Loucy (cell line): ENCODE data around the gene PLA2G12A.

ENCODE experiments used
- H2AFZ ChIP-seq: fragments of 200-600 bp; sonication (generic); 2 replicates; pipeline ENCODE4 v1.6.0; 2016; ENCODE audit warnings: antibody characterized with exemption, mild to moderate bottlenecking, low read length, moderate library complexity
- H3F3A ChIP-seq: fragments of 200-600 bp; 2 replicates; pipeline ENCODE4 v1.6.0; 2016; ENCODE audit warnings: antibody characterized with exemption, low read depth, mild to moderate bottlenecking
- H3K27me3 ChIP-seq: fragments of 200-600 bp; sonication (generic); 2 replicates; pipeline ENCODE4 v1.6.1; 2014; ENCODE audit warnings: low read length, mild to moderate bottlenecking; ENCODE audit not compliant: insufficient read depth, poor library complexity, severe bottlenecking
- H3K36me3 ChIP-seq: fragments of 200-600 bp; sonication (generic); 2 replicates; pipeline ENCODE4 v1.6.1; 2016; ENCODE audit warnings: low read length; ENCODE audit not compliant: insufficient read depth
- H3K4me1 ChIP-seq: fragments of 200-600 bp; sonication (generic); 2 replicates; pipeline ENCODE4 v1.5.1; 2014; ENCODE audit warnings: low read length, mild to moderate bottlenecking; ENCODE audit not compliant: insufficient read depth, poor library complexity, severe bottlenecking
- H3K4me2 ChIP-seq: fragments of 200-600 bp; sonication (generic); 2 replicates; pipeline ENCODE4 v1.6.0; 2014; ENCODE audit warnings: antibody characterized with exemption, low read length, low read depth, mild to moderate bottlenecking; ENCODE audit not compliant: poor library complexity, severe bottlenecking
- H3K4me3 ChIP-seq: fragments of 200-600 bp; sonication (generic); 2 replicates; pipeline ENCODE4 v1.5.1; 2014; ENCODE audit warnings: low read length, mild to moderate bottlenecking, mixed read lengths; ENCODE audit not compliant: poor library complexity, severe bottlenecking
- H3K79me2 ChIP-seq: fragments of 200-600 bp; sonication (generic); 2 replicates; pipeline ENCODE4 v1.6.1; 2014; ENCODE audit warnings: low read length; ENCODE audit not compliant: insufficient read depth
- H3K9ac ChIP-seq: fragments of 200-600 bp; sonication (generic); 2 replicates; pipeline ENCODE4 v1.6.0; 2014; ENCODE audit warnings: mild to moderate bottlenecking, low read depth, low read length, moderate library complexity; ENCODE audit not compliant: poor library complexity, severe bottlenecking
- H3K9me2 ChIP-seq: fragments of 200-600 bp; sonication (generic); replicated peaks from 2 replicates; pipeline ENCODE4 v1.6.1; 2016; ENCODE audit warnings: low read depth, low read length, mixed read lengths
- H3K9me3 ChIP-seq: fragments of 200-600 bp; sonication (generic); 2 replicates; pipeline ENCODE4 v1.6.1; 2014; ENCODE audit warnings: mild to moderate bottlenecking, antibody characterized with exemption, low read length, low read depth; ENCODE audit not compliant: insufficient read depth
- H4K20me1 ChIP-seq: fragments of 200-600 bp; sonication (generic); 2 replicates; pipeline ENCODE4 v1.6.0; 2014; ENCODE audit warnings: antibody characterized with exemption, low read length, mild to moderate bottlenecking; ENCODE audit not compliant: insufficient read depth, poor library complexity, severe bottlenecking
- CTCF ChIP-seq: fragments of 200-600 bp; sonication (generic); conservative IDR thresholded peaks from 2 replicates; pipeline ENCODE4 v1.5.1; 2014; ENCODE audit warnings: mild to moderate bottlenecking, antibody characterized with exemption, low read length
- EZH2phosphoT487 ChIP-seq: fragments of 200-600 bp; IDR thresholded peaks from 2 replicates; pipeline ENCODE4 v1.6.1; 2018; ENCODE audit warnings: antibody characterized with exemption, mild to moderate bottlenecking, moderate library complexity, borderline replicate concordance

PLA2G12A gene

DNA sequence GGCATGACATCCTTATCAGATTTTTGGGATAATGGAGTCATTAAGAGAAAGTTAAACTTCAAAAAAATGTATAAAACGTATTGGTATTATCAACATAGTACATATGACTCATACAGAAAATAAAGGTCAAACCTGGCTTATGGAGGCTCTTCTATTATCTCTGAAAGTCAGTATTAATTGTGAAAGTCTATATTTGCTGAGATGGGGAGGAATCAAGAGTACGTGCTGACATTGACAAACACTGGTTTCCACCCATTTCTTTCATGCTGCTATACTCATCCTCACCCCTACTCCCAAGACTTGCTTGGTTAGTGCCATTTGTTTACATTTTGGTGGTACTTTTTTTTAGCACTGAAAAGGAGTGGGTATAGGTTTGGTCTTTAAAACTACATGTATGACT, 30.8 kb upstream of the PLA2G12A start:
- Histone ChIP-seq H4K20me1 (no peaks in the 10 kb centered on the region), H3K4me2 (no peak overlapping the region), H3F3A (no peaks in the 10 kb centered on the region), H3K4me3 (no peak overlapping the region), H2AFZ (no peak overlapping the region), H3K9me2 (no peaks in the 10 kb centered on the region), H3K4me1 (no peaks in the 10 kb centered on the region), H3K9me3 (no peaks in the 10 kb centered on the region), H3K9ac (no peak overlapping the region), H3K79me2 (no peaks in the 10 kb centered on the region), H3K27me3 (no peaks in the 10 kb centered on the region), H3K36me3 (no peaks in the 10 kb centered on the region)
- TF ChIP-seq CTCF (no peak), EZH2phosphoT487 (no peak)

DNA sequence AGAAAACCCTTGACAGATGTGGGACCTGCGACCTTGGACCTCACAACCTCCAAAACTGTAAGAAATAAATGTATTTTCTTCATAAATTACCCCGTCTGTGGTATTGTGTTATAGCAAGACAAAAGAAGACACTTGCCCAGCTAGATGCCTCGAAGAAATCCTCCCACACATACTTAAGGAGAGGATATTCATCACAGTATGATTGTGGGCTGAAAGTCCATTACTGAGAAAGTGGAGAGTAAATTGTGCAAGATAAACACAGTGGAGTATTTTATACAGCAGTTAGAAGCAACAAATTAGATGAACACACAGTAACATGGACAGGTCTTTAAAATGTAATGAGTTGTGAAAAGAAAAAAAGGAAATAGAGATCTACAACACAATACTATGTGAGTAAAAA, 25.8 kb upstream of the PLA2G12A start:
- TF ChIP-seq CTCF (no peak), EZH2phosphoT487 (no peak)

GRCh38 chr4:109754093-109754857, 24.4 kb upstream of the PLA2G12A start:
- Histone ChIP-seq H3K4me3 (no peak overlapping the region), H3K9ac (no peak overlapping the region), H3K79me2 (no peaks in the 10 kb centered on the region), H3F3A (no peaks in the 10 kb centered on the region), H3K9me2 (no peaks in the 10 kb centered on the region), H3K27me3 (no peaks in the 10 kb centered on the region), H3K4me1 (no peaks in the 10 kb centered on the region), H4K20me1 (no peaks in the 10 kb centered on the region), H3K4me2 (no peak overlapping the region), H3K9me3 (no peaks in the 10 kb centered on the region), H3K36me3 (no peaks in the 10 kb centered on the region), H2AFZ (no peak overlapping the region)
- TF ChIP-seq CTCF = no peak
- no peak for TF ChIP-seq EZH2phosphoT487

More for the DNA sequence above, 25.8 kb upstream of the PLA2G12A start:
- H3K4me3 ChIP-seq = no peak overlapping the region
- no peaks in the 10 kb centered on the region for H3K9me3 ChIP-seq
- no peaks in the 10 kb centered on the region for H3K79me2 ChIP-seq
- H3K9ac ChIP-seq = no peak overlapping the region
- H2AFZ ChIP-seq = no peak overlapping the region
- H3K9me2 ChIP-seq = no peaks in the 10 kb centered on the region
- no peaks in the 10 kb centered on the region for H3K4me1 ChIP-seq
- no peaks in the 10 kb centered on the region for H3K36me3 ChIP-seq
- H3F3A ChIP-seq = no peaks in the 10 kb centered on the region
- no peak overlapping the region for H3K4me2 ChIP-seq
- no peaks in the 10 kb centered on the region for H3K27me3 ChIP-seq
- no peaks in the 10 kb centered on the region for H4K20me1 ChIP-seq
